ENCODE data around the gene KRTAP10-6. TPM values are rescaled to one million over a fixed set of nuclear protein-coding genes. Genes with fewer than 3 reads are reported as not detected.

KRTAP10-6 gene
- total and polyA plus RNA-seq, 3 experiments from 2014 or later: not detected

DNA sequence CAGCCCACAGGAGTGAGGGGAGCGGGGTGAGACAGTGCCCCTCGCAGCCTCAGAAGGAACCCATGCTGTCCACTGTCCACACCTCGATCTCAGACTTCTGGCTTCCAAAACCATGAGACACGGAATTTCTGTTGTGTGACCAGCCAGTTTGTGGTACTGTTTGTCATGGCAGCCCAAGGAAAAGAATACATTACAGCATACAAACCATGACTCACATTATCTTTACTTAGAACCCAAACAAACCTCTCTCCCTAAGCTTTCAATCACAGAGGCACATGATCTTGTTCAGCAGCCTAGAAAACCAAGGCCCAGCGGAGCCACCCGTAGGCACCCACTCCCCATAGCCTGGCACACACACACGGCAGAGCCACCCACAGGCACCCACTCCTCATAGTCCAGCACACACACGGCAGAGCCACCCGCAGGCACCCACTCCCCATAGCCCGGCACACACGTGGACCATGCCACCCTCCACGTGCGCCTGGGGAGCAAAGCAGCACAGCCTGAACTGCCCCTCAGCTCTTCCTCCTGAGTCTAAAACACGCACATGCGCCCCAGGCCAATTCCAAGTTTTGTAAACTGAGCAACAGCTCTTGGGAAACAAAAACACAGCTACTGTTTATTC is 19.2 kb downstream of the KRTAP10-6 start:
- Histone ChIP-seq H3K36me3 (ENCODE audit: insufficient read depth, low read length) (no peaks in the 10 kb centered on the region), H3K27me3 (ENCODE audit: insufficient read depth, low read length, poor library complexity, severe bottlenecking) (no peaks in the 10 kb centered on the region), H3K9me3 (ENCODE audit: low read length) (no peaks in the 10 kb centered on the region), H3K4me1 (ENCODE audit: insufficient read depth, low read length) (no peaks in the 10 kb centered on the region), H3K27ac (ENCODE audit: low read depth, low read length) (no peak overlapping the region), H3K4me3 (ENCODE audit: low read length) (no peak overlapping the region)
- peak overlapping the region in 1 of 7 donors; percentile 67 for H3K4me3 Mint-ChIP-seq
- H3K36me3 Mint-ChIP-seq: peaks cover 0 to 15% (median 0%) of the 10 kb centered on the region in 3 donors
- H3K9me3 Mint-ChIP-seq: peaks cover 3 to 22% (median 12%) of the 10 kb centered on the region in 5 donors
- POLR2A ChIA-PET: no interaction called here
- peaks cover 10 to 21% of the 10 kb centered on the region in 2 donors for H3K27me3 Mint-ChIP-seq
- CTCF ChIA-PET: no interaction called here
- H3K4me1 Mint-ChIP-seq: peaks cover 0 to 13% (median 4%) of the 10 kb centered on the region in 3 donors
- peak overlapping the region in 2 of 8 donors; percentile 11 to 94 for H3K27ac Mint-ChIP-seq
- no peak for DNase-seq

DNA sequence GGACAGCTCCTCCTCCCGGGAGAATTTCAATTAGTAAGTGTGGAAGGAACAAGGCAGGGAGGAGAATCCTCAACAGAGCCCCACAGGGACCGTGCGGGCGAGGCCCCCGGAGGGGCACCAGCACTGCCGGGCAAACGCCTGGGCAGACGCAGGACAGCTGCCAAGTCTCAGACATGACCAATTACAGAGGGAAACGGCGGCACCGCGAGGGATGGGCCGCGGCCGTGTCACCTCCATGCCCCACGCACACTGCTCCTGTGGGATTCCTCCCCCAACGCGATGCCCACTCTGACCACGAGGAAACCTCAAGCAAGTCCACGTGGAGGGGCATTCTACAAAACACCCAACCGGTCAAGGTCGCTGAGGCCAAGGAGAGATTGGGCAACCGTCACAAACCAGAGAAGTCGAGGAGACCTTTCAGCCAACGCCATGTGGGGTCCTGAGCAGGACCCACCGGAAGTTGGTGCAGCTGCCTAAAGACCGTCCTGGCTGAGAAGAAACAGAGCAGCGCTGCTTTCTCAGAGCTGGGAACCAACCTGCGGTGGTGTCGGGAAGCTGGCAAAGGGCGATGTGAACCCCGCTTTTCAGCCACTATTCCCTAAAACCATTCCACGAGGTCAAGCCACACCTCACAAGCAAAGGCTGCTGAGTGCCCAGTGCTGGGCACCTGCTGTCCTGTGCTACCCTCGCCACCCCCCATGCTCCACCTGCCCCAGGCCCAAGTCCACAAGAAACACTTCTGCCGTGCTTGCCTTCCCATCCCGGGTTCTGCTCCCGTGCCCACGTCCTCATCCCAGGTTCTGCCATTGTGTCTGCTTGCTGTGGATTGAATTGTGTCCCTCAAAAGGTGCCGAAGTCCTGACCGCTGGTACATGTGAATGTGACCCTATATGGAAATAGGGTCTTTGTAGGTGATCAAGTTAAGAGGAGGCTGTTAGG is 20.2 kb downstream of the KRTAP10-6 start:
- Mint-ChIP-seq H3K4me1 (peaks cover 0 to 13% (median 4%) of the 10 kb centered on the region in 3 donors), H3K36me3 (peaks cover 0 to 7% (median 0%) of the 10 kb centered on the region in 3 donors), H3K27me3 (peaks cover 10 to 21% of the 10 kb centered on the region in 2 donors), H3K27ac (peak overlapping the region in 2 of 8 donors; percentile 2 to 55), H3K9me3 (peaks cover 0 to 15% (median 5%) of the 10 kb centered on the region in 5 donors), H3K4me3 (no peak overlapping the region)
- Histone ChIP-seq H3K27ac (ENCODE audit: low read depth, low read length) (no peak overlapping the region), H3K36me3 (ENCODE audit: insufficient read depth, low read length) (no peaks in the 10 kb centered on the region), H3K9me3 (ENCODE audit: low read length) (no peaks in the 10 kb centered on the region), H3K4me1 (ENCODE audit: insufficient read depth, low read length) (no peaks in the 10 kb centered on the region), H3K4me3 (ENCODE audit: low read length) (no peak overlapping the region), H3K27me3 (ENCODE audit: insufficient read depth, low read length, poor library complexity, severe bottlenecking) (no peaks in the 10 kb centered on the region)
- POLR2A ChIA-PET: no interaction called here
- CTCF ChIA-PET: no interaction called here
- no peak for DNase-seq

DNA sequence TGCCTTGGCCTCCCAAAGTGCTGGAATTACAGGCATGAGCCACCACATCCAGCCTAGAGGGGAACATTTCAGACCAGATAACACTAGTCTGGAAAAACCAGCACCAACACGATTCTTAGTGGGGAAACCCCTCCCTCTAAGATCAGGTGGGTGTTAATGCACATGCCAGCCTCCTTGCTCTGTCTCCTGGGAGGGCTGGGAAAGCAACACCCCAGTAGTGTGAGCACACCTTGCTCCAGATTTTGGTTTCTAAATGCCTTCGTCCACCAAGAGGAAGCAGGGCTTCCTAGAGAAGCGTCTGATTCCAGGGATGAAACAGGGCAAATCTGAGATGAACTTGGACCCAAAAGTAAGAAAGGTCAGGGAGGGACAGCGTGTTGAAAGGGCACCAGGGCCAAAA is 21.0 kb downstream of the KRTAP10-6 start:
- peaks cover 10 to 21% of the 10 kb centered on the region in 2 donors for H3K27me3 Mint-ChIP-seq
- ChIA-PET POLR2A (no interaction called here), CTCF (no interaction called here)
- peaks cover 0 to 7% (median 0%) of the 10 kb centered on the region in 5 donors for H3K9me3 Mint-ChIP-seq
- DNase-seq: no peak
- no peaks in the 10 kb centered on the region for H3K36me3 Mint-ChIP-seq
- H3K4me3 Mint-ChIP-seq: no peak overlapping the region
- peaks cover 0 to 13% (median 4%) of the 10 kb centered on the region in 3 donors for H3K4me1 Mint-ChIP-seq
- no peaks in the 10 kb centered on the region for H3K9me3 ChIP-seq (ENCODE audit: low read length)
- no peaks in the 10 kb centered on the region for H3K4me1 ChIP-seq (ENCODE audit: insufficient read depth, low read length)
- H3K27me3 ChIP-seq (ENCODE audit: insufficient read depth, low read length, poor library complexity, severe bottlenecking): no peaks in the 10 kb centered on the region
- H3K4me3 ChIP-seq (ENCODE audit: low read length): no peak overlapping the region
- peak overlapping the region in 2 of 8 donors; percentile 23 to 44 for H3K27ac Mint-ChIP-seq
- no peaks in the 10 kb centered on the region for H3K36me3 ChIP-seq (ENCODE audit: insufficient read depth, low read length)
- no peak overlapping the region for H3K27ac ChIP-seq (ENCODE audit: low read depth, low read length)

DNA sequence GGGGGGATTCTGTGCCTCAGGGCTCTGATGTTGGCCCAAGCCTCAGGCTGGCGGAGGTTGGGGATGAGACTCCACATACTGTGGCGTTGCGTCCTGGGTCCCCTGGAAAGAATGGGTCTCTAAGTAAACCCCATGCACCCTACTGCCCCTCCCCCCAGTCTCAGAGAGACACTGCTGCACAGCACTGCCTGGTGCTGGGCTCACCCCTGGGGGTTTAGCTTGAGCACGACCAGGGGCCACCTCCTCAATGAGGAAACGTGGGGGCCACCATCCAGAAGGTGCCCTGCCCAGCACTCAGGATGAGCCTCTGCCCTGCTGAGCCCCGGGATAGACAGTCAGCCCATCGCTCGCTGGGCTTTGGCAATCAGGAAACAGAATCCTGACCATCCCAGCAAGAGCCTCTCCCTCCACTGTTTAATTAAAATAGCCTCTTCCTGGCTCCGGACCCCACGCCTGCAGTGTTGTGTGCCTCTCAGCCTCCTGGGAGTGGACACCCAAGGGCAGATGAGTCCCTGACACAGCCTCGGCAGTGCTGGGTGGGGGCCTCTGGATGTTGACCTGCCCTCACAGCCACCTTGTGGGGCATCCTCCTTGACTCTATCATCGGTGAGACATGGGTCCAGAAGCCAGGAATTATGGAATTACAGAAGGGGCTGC is 22.3 kb downstream of the KRTAP10-6 start:
- H3K27ac ChIP-seq (ENCODE audit: low read depth, low read length): no peak overlapping the region
- no peaks in the 10 kb centered on the region for H3K27me3 ChIP-seq (ENCODE audit: insufficient read depth, low read length, poor library complexity, severe bottlenecking)
- H3K27me3 Mint-ChIP-seq: peaks cover 7 to 16% of the 10 kb centered on the region in 2 donors
- POLR2A ChIA-PET: no interaction called here
- H3K4me1 Mint-ChIP-seq: peaks cover 5 to 16% (median 7%) of the 10 kb centered on the region in 3 donors
- no peaks in the 10 kb centered on the region for H3K36me3 Mint-ChIP-seq
- no peak for DNase-seq
- peaks cover 4% of the 10 kb centered on the region for H3K4me1 ChIP-seq (ENCODE audit: insufficient read depth, low read length)
- peaks cover 0 to 4% (median 0%) of the 10 kb centered on the region in 5 donors for H3K9me3 Mint-ChIP-seq
- H3K4me3 ChIP-seq (ENCODE audit: low read length): no peak overlapping the region
- H3K4me3 Mint-ChIP-seq: no peak overlapping the region
- H3K36me3 ChIP-seq (ENCODE audit: insufficient read depth, low read length): no peaks in the 10 kb centered on the region
- H3K9me3 ChIP-seq (ENCODE audit: low read length): no peaks in the 10 kb centered on the region
- CTCF ChIA-PET: no interaction called here
- H3K27ac Mint-ChIP-seq: peak overlapping the region in 2 of 8 donors; percentile 23 to 79

DNA sequence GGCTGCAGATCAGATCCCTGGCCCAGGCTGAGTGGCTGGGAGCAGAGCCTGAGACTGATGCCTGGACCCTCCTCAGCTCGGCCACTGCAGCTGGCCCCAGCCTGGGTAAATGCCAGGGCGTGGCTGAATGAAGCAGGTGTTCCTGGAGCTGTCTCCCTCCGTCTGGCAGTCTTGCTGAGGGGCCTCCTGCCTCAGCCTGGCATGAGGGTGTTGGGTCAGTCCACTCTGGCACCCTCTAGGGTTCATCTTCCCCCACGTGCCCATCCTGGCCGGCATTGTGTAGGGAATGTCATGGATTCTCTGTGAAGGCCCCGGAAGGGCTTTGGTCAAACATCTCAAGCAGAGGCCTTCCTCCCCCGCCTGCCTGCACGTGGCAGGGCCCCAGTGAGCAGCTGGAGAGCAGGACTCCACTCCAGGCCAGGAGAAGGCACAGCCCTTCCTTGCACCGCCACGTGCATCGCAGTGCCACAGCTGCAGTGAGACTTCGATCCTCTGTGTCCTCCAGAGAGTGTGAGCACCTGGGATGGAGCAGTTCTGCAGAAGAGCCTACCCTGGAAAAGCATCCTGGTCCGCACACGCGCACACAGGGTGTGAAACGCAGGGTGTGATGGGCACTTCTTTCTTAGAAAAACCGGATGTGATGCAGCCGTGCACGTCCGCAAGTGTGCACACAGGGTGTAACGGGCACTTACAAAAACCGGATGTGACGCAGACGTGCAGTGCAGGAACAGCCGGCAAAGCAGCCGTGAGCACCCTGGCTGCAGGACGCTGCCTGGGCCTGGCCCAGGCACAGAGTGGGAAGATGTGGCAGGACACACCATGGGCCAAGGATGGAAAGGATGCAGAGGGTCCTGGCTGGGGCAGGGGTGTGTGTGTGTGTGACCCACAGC is 23.4 kb downstream of the KRTAP10-6 start:
- H3K27ac ChIP-seq (ENCODE audit: low read depth, low read length): no peak overlapping the region
- Mint-ChIP-seq H3K36me3 (no peaks in the 10 kb centered on the region), H3K9me3 (peaks cover 0 to 2% (median 0%) of the 10 kb centered on the region in 5 donors), H3K4me1 (peaks cover 10 to 17% (median 14%) of the 10 kb centered on the region in 3 donors), H3K27ac (peak overlapping the region in 1 of 8 donors; percentile 43), H3K4me3 (peak overlapping the region in 1 of 7 donors; percentile 56), H3K27me3 (peaks cover 7 to 10% of the 10 kb centered on the region in 2 donors)
- DNase-seq: no peak
- H3K27me3 ChIP-seq (ENCODE audit: insufficient read depth, low read length, poor library complexity, severe bottlenecking): no peaks in the 10 kb centered on the region
- no peaks in the 10 kb centered on the region for H3K9me3 ChIP-seq (ENCODE audit: low read length)
- no peaks in the 10 kb centered on the region for H3K36me3 ChIP-seq (ENCODE audit: insufficient read depth, low read length)
- CTCF ChIA-PET: no interaction called here
- peaks cover 5% of the 10 kb centered on the region for H3K4me1 ChIP-seq (ENCODE audit: insufficient read depth, low read length)
- H3K4me3 ChIP-seq (ENCODE audit: low read length): no peak overlapping the region
- POLR2A ChIA-PET: no interaction called here

DNA sequence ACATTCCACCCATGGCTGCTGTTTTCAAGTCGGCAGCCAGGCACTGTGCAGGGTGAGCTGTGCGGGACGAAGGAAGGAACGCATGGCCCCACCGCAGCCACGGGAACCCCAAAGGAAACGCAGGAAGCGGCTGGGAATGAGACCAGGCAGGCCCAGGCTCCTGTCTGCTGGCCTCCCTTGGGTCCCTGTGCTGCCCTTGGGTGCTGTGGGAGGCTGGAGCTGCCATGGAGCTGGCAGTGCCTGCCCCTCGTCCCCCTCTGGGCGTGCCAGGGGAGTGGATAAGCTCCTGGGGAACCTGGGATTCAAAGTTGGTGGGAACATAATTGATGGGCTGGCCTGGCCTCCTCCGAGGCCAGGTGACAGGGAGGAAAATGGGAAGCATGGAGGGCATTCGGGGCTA is 24.0 kb downstream of the KRTAP10-6 start:
- no peak for DNase-seq
- Histone ChIP-seq H3K9me3 (ENCODE audit: low read length) (no peaks in the 10 kb centered on the region), H3K27me3 (ENCODE audit: insufficient read depth, low read length, poor library complexity, severe bottlenecking) (no peaks in the 10 kb centered on the region), H3K36me3 (ENCODE audit: insufficient read depth, low read length) (no peaks in the 10 kb centered on the region), H3K4me1 (ENCODE audit: insufficient read depth, low read length) (peaks cover 5% of the 10 kb centered on the region), H3K4me3 (ENCODE audit: low read length) (no peak overlapping the region), H3K27ac (ENCODE audit: low read depth, low read length) (no peak overlapping the region)
- CTCF ChIA-PET: no interaction called here
- no peak overlapping the region for H3K27ac Mint-ChIP-seq
- POLR2A ChIA-PET: no interaction called here
- peaks cover 10 to 17% (median 14%) of the 10 kb centered on the region in 3 donors for H3K4me1 Mint-ChIP-seq
- no peak overlapping the region for H3K4me3 Mint-ChIP-seq
- H3K27me3 Mint-ChIP-seq: peaks cover 7 to 8% of the 10 kb centered on the region in 2 donors
- H3K36me3 Mint-ChIP-seq: no peaks in the 10 kb centered on the region
- peaks cover 0 to 2% (median 1%) of the 10 kb centered on the region in 5 donors for H3K9me3 Mint-ChIP-seq

DNA sequence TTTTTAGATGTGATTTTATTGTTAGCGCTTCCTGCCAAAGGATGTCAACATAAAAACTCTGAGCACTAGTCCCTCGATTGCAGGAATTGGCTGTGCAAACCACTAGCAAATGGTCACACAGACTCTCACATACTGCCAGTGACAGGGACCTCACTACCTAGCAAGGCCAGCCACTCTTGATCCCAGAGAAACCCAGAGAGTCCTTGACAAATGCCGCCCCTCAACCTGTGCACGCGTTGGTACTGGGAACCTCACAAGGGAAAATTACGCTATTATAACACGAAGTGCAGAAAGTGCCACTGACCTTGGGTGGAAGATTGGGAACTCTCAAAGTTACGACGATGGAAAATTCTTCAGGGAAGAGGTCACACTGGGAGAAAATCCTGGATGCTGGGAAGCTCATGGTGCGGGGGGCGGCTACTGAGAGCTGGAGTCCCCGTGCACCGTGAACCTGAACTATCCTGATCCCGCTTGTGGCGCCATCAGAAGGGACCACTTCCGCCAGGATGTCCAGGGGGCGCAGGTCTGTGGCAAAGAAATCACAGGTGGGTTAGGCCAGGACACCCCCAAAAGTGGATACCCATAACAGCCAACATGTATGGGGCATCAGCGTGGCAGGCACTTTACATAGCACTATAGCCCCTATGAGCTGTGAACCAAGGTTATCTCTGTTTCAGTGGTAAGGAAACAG is 24.7 kb downstream of the KRTAP10-6 start:
- Mint-ChIP-seq H3K36me3 (peaks cover 0 to under 1% (median 0%) of the 10 kb centered on the region in 3 donors), H3K4me1 (peaks cover 10 to 14% (median 14%) of the 10 kb centered on the region in 3 donors), H3K27ac (no peak overlapping the region), H3K4me3 (no peak overlapping the region), H3K9me3 (peaks cover 1 to 8% (median 3%) of the 10 kb centered on the region in 5 donors), H3K27me3 (peaks cover 4 to 7% of the 10 kb centered on the region in 2 donors)
- peaks cover 5% of the 10 kb centered on the region for H3K4me1 ChIP-seq (ENCODE audit: insufficient read depth, low read length)
- DNase-seq: no peak
- no peak overlapping the region for H3K4me3 ChIP-seq (ENCODE audit: low read length)
- ChIA-PET POLR2A (no interaction called here), CTCF (no interaction called here)
- H3K27me3 ChIP-seq (ENCODE audit: insufficient read depth, low read length, poor library complexity, severe bottlenecking): no peaks in the 10 kb centered on the region
- H3K9me3 ChIP-seq (ENCODE audit: low read length): no peaks in the 10 kb centered on the region
- no peak overlapping the region for H3K27ac ChIP-seq (ENCODE audit: low read depth, low read length)
- H3K36me3 ChIP-seq (ENCODE audit: insufficient read depth, low read length): no peaks in the 10 kb centered on the region
